CD4-positive, alpha-beta T cell treated with Interleukin-6 for 4 hours (primary cell): Measurements from ENCODE around the gene MFF.
"Not testable (repeated sequence)": the region's sequence is repeated elsewhere in the genome, so short reads cannot be mapped to it uniquely, and the experiment has no call there.

ENCODE experiments used
- DNase-seq: peaks from one replicate; pipeline ENCODE4 v3.0.0-alpha.2; 2020; ENCODE audit warnings: mixed read lengths

Gene MFF

DNA sequence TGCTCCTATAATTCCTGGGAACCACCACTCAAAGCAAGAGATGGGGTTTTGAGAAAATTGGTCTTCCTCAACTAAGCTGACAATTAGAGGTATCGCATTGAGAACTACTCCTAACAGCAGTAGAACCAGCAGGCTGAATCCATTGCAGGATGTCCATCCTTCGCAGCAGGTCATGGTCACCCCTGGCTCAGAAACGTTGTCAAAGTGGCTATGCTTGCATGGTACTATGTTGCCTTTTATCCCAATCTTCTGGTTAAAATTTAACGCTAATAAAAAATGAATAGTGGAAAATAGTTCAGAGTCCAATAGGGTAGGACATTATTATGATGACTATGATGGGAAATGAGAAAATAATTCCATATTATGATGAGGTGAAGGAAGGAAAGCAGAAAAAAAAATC, 54.0 kb downstream of the MFF start, which contains the start of gene TM4SF20:
Gene TM4SF20 (minus strand): TSS at position 212 of the 400 bp plus-strand sequence. CDS start 38 bp downstream, at position 174.
- DNase-seq, result no peak

DNA sequence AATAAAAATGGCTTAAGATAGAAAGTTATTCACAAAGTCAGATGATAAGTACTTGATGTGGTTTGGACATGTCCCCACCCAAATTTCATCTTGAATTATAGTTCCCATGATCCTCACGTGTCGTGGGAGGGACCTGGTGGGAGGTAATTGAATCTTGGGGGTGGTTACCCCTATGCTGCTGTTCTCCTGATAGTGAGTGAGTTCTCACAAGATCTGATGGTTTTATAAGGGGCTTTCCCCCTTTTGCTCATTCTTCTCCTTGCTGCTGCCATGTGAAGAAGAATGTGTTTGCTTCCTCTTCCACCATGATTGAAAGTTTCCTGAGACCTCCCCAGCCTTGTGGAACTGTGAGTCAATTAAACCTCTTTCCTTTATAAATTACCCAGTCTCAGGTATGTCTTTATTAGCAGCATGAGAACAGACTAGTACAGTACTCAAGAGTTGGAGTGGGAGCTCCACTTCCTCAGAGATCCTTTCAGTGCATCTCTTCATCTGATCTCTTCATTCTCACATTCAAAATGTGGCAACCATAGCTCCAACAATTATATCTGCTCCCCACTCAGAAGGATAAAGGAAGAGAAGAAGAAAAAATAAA, 57.3 kb downstream of the MFF start:
- DNase-seq, result not testable (repeated sequence)

DNA sequence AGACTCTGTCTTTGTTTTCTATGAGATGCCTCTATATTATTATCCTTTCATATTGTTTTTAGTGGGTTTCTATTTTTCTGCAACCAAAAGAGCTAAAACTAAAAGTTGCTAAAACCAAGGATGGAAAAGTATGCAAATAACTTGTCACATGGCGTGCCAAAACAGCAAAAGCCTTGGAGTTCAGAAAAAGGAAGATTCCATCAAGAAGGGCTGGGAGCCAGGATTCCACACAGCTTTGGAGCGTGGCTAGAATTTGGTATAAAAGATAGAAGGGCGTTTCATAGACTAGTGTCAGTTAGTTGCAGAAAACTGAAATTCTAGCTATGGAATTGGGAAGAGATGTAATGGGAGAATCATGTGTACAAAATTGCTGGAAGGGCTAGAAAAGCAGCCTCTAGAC, 58.6 kb downstream of the MFF start:
- no peak for DNase-seq

DNA sequence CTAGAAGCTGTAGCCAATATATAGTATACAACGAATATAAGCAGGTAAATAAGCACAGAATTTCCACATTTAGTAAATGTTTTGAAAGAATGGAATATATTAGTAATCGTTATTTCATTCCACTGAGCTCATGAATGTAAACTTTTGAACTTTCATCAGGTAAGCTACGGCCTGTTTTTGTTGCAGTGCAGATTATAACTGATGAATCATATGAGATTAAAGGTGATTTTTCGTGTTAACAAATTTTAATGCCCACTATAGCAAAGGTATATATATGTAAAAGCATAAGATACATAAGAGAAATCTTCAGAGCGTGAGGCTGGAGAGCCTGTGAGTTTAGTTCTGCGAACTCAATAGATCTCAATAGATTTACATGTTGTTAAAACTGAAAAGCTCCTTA, 61.6 kb downstream of the MFF start:
- DNase-seq, result no peak

DNA sequence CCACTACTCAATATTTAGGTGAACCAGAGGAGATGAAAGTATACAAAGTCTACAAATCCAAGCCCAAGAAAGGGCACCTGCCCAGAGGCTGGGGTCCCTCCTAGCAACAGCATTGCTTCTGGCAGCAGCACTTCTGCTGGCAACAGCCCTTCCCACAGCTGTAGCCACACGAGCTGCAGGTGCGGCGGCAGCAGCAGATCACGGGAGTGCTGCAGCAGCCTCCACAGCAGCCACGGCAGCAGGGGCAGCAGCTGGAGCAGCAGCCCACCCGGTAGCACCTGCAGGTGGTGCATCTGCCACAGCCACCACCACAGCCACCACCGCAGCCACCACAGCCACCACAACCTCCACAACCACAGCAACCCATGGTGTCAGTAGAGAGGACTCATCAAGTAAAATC, 62.5 kb downstream of the MFF start, which contains the start of gene SCYGR1:
Gene SCYGR1 (minus strand): TSS at position 367 of the 400 bp plus-strand sequence. CDS start 0 bp downstream, at position 367.
- not testable (repeated sequence) for DNase-seq

DNA sequence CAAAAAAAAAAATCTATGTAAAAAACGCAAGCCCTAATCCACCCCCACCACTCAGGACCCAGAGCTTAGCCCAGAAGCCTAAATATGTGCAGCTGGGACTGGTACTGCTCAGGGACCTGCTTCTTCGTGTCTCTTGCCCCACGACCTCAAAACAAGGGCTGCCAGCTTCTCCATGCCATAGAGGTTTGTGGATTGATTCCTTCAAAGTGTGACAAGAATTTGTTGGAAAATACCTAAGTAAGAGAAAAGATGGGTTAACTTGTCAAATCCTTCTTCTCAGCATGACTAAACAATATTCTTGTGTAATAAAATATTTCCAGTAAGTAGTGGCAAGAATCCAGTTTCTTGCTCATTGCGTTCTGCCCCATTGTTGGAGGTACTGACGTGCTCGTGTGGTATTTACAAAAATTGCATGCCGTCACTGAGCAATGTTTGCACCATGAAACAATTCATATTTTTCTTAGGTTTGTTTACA, 63.5 kb downstream of the MFF start:
- DNase-seq, result no peak

DNA sequence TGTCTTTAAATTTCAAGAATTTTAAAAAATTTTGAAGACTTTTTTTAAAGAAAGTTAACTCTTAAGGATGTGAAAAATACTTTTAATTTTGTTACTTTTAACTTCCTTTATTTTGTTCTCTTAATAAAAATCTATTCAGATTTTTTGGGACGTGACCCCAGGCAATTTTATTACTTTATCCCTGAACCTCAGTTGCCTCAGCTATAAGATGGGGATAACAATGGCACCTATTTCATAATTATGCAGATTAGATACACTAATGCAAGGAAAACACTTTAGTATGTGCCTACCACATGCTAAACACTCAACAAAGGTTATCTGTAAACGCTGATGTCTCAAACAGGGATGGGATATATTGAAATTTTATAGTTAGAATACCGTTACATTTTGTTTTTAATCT, 64.2 kb downstream of the MFF start:
- DNase-seq, result no peak

DNA sequence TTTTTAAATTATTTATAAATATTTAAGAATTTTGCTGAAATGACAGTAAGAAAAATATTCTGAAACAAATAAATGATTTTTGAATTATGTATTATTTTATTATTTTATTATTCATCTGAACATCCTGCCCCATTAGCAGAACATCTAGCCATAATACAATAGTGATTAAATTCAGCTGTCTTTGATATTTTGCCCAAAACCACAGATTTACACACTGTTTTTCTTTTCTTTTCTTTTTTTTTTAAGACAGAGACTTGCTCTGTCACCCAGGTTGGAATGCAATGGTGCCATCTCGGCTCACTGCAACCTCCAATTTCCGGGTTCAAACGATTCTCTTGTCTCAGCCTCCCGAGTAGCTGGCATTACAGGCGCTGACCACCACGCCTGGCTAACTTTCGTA, 64.6 kb downstream of the MFF start:
- DNase-seq, result no peak

DNA sequence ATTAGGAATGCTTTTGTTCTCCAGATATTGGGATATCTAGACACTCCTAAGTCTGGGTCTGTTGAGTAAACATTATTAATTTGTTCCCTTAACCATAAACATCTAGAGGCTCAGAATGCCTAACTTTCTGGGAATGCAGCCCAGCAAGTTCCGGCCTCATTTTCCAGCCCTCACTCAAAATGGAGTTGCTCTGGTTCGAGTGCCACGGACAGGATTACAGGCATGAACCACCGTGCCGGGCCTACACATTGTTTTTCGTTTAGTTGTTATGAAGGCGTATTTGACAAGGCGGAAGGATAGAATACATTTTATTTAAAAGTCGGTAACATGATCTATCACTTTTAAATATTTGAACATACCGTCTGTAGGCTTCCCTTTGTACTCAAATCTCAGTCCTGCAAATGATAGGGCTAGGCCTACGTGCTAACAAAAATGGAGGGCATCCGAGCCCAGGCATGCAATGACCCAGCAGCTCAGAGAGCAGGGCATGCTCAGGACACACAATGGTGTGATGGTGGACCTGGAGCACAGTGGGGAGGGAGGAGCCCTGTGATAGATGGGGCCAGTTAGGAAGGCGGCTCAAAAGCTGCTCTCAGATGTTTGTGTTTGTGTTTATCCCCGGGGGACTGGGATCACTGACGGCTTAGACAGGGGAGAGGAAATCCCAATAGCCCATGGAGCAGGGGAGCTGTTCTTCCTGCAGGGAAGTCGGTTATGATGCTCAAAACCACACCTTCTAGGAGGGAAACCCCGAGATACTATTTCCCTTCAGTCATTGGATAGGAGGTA, 65.6 kb downstream of the MFF start:
- DNase-seq, result no peak

DNA sequence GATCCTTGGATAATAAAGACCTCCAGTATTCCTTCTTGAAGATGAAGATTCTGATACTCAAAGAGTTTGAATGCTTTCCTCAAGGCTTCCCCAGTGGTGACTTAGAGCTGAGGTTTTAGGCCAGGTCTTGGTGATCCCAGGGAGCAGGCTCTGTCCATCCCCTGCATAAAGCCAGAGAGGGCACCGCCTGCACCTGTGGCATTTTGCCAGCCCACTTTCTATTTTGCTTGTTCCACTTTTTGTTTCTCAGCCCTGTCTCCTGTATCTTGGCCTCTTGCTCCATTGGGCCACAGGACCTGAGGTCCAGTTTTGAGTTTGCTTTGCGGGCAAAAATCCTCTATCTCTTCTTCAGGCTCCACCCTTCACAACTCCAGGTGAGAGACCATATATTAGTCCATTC, 69.3 kb downstream of the MFF start:
- no peak for DNase-seq

DNA sequence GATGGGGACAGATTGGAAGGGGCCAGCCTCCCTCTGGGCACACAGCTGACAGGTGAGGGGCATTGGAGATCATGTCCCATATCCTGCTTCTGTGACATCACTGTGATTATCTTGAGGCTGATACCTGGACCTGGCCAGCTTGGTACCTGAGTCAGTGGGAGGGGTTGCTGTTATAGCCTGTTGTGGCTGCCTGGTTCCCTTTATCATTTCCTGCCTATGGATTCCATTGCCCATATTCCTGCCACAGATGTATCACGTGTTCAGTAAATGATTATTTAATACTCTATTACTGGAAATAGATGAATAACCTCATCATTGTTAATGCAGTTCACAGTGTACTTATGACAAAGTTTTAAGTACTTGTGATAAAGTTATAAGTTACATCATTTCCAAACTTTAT, 70.5 kb downstream of the MFF start:
- DNase-seq, result no peak

DNA sequence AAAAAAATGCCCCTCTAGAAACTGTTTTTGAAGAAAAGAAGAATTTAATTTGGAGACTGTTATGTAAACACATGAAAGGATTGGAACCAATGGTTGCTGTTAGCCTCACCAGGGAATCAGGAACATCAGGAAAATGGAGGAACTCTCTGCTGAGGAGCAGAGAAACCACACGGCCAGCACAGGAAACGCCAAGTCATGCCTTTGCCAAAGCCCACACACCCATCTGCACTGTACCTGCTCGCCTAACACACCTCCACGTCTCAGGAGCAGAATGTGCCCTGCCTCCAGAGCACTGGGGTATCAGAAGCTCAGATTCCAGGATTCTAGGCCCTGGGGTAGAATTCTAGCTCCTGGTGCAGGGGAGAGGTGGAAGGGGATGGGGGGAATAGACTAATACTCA, 72.5 kb downstream of the MFF start:
- DNase-seq, result no peak

DNA sequence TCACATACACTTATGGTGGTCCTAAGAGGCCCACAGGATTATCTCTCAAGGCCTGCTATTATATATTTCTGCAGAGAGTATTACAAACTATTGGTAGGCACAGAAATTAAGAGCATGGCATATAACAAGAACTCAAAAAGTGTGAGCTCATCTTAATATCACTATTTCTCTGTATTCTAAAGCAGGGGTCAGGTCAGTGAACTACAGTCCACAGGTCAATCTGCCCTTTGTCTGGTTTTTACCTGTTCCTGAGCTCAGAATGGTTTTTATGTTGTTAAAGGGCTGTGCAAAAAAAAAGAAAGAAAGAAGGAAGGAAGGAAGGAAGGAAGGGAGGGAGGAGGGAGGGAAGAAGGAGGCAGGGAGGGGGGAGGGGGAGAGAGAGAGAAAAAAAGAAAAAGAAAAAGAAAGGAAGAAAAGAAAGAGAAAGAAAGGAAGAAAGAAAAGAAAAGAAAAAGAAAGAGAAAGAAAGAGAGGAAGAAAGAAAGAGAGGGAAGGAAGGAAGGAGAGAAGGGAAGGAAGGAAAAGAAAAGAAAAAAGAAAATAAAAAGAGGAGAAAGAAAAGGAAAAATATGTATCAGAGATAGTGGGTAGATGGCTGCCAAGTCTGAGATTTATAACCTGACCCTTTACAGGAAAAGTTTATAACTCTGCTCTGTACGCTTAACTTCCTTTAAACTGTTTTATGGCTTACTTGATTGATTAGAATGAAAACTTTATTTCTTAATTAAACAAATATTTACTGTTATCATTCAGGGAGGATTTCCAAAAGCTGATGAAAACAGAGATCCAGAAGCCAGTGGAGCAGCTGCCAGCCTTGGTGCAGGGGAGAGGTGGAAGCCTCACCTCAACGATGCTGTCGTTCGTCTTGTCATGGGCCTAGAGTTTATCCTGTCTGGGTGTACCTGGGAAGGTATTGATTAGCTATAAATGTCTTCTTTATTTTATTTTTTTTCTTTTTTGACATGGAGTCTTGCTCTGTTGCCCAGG, 73.9 kb downstream of the MFF start:
- no peak for DNase-seq

DNA sequence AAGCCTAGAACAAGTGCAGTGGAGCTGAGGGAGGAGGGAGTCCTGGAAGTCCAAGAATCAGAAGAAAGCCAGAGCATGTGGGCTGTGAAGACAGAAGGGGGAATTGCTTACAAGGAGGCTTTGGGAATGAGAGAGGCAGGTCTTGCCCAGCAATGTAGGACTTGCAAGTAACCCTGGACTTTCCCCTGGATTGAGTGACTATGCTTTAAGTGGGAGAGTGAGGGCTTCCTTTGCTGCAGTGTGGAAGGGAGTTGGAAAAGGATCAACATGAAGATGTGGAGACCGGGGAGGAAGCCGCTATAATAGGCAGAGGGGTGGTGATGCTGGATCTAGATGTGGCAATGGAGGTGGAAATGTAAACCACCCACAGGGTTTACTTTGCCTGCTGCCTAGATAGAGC, 76.5 kb downstream of the MFF start:
- DNase-seq, result no peak

DNA sequence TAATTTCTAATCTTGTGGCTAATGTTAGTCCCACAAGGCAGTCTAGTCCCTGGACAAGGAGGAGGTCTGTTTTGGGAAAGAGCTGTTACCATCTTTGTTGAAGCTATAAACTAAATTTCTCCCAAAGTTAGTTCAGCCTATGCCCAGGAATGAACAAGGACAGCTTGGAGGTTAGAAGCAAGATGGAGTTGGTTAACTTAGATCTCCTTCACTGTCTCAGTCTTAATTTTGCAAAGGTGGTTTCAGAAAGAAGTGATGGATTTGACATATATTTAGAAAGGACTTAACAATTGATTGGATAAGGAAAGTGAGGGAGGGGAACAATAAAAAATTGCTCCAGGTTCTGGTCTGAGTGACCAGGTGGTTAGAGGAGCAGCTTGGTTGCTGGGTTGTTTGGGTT, 77.3 kb downstream of the MFF start:
- no peak for DNase-seq

DNA sequence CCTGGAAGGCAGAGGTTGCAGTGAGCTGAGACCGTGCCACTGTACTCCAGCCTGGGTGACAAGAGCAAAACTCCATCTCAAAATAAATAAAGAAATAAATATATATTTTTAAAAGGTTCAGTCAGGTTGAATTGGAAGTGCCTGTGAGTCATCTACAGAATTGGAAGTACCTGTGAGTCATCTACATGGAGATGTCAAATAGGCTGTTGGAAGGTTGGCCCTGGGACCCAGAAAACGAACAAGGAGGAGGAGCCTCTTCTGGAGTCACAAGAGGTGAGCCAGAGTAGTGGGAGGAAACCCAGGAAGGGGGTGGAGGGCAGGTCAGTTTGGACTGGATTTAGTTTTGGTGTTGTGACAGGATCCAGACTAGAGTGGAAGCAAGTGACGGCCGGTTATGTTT, 77.9 kb downstream of the MFF start:
- DNase-seq, result no peak

DNA sequence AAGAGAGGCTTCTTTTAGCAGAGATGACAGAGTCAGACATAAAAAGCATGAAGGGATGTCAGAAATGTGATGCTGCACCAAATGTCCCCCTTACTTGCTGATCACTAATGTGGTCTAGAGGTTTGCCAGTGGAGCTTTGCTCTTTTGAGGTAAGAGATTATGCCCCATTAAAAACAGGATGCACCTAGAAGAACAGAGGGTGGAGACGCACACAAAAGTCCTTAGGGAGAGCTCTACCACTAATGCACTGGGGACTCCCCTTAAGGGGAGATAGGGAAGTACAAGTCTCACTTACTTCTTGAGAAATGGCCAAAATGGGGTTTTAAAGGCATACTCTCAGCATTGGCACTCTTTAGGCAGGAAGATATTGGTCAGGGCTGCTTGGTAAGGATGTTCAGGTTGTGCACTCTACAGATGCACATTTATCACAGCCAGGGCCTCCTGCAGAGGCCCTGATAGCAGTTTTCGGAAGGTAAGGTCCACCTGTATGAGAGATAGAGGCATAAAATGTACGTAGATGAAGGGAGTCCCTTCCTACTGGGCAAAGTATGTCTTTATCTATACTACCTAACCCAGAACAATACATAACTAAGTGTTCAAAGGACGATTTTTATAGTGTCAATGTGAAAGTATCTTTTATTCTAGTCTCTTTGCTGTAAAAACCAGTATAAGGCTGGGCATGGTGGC, 79.7 kb downstream of the MFF start:
- DNase-seq, result no peak

DNA sequence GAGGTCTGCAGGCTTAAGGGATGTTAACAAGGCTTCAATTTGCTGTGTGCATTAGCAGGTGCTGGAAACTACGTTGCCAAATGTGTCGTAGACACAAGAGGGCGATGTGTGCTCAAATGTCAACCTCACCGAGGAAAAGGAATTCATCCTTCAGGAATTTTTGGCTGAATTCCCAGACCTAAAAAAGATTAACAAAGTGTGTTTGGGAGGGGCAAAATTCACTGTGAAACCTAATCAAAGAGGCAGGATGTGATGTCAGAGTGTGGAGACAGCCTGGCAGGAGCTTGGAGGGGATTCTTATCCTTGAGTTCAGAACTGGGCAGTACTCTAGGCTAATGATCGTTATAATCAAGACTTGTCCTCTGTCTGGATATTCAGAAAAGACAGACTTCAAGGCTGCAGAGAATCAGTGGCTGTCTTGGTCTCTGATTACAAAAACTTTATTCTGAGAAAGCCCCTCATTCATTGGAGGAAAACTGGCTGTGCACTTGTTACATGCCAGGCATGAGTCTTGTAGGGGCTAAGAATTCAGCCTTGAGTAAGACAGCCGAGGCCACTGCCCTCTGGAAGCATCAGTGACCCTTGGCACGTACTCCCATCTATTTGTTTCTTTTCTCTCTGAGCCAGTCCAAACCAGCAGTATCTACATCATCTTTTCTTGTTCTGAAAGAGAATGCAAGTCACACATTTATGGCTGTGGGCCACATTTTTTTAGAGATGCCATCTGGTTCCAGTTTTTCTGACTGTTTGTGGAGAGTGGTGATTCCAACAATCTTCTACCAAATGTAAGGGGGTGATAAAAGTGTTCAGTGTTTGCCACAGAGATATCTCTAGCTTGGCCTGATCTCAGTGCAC, 81.4 kb downstream of the MFF start:
- peak; percentile 29 for DNase-seq
